Activated naive CD4-positive, alpha-beta T cell treated with anti-CD3 and anti-CD28 coated beads for 36 hours (primary cell): ENCODE results near the gene PITX3. TPM values are rescaled to one million over a fixed set of nuclear protein-coding genes. Genes with fewer than 3 reads are reported as not detected.

Experiments
- CTCF ChIA-PET: fragments of 350-600 bp; sonication (Branson Sonifier 250); formaldehyde crosslinking; loops from one replicate; lab custom pipeline; 2021; ENCODE audit warnings: antibody characterized with exemption; lab: Charles Lee
- DNase-seq: peaks from one replicate; pipeline ENCODE4 v3.0.0-alpha.2; 2020
- H3K27ac Mint-ChIP-seq: one replicate; pipeline ENCODE4 v1.8.0; 2021; ENCODE audit warnings: mild to moderate bottlenecking, mixed read lengths
- H3K27me3 Mint-ChIP-seq: one replicate; pipeline ENCODE4 v1.8.0; 2021; ENCODE audit warnings: low read depth, mixed read lengths
- H3K36me3 Mint-ChIP-seq: one replicate; pipeline ENCODE4 v1.8.0; 2021; ENCODE audit warnings: low read depth, mixed read lengths
- H3K4me1 Mint-ChIP-seq: one replicate; pipeline ENCODE4 v1.8.0; 2021; ENCODE audit warnings: low read depth, mixed read lengths
- H3K4me3 Mint-ChIP-seq: one replicate; pipeline ENCODE4 v1.8.0; 2021; ENCODE audit warnings: mild to moderate bottlenecking, moderate library complexity, mixed read lengths
- H3K9me3 Mint-ChIP-seq: one replicate; pipeline ENCODE4 v1.8.0; 2021; ENCODE audit warnings: mixed read lengths
- intact Hi-C: fragments of 100-400 bp; cut with micrococcal nuclease; formaldehyde crosslinking; loops from one replicate; pipeline ENCODE4 v1.15.1; 2023
- total RNA-seq, 2 experiments: library from RNA; stranded (reverse); gene quantifications; one replicate each; pipeline ENCODE4 v1.2.3, GENCODE V29; 2021

The PITX3 gene
- total RNA-seq, 2 experiments from 2014 or later, result 0.14 TPM; not detected in 1

GRCh38 chr10:102279104-102279503, 37.8 kb upstream of the PITX3 start:
- H3K9me3 Mint-ChIP-seq, result no peaks in the 10 kb centered on the region
- peaks cover 8% of the 10 kb centered on the region for H3K36me3 Mint-ChIP-seq
- intact Hi-C loops, result no loop called here
- H3K4me3 Mint-ChIP-seq, result no peak overlapping the region
- peaks cover 44% of the 10 kb centered on the region for H3K4me1 Mint-ChIP-seq
- no peak overlapping the region for H3K27ac Mint-ChIP-seq
- CTCF ChIA-PET, result interaction anchor here (0.5 kb wide), 1 partner anchor 8 kb away, joined by 3 read pairs; no protein-coding TSS in a partner anchor
- no peaks in the 10 kb centered on the region for H3K27me3 Mint-ChIP-seq
- no peak for DNase-seq

- no peak overlapping the region for H3K27ac Mint-ChIP-seq
- no peaks in the 10 kb centered on the region for H3K9me3 Mint-ChIP-seq
- CTCF ChIA-PET, result no interaction called here
- intact Hi-C loops, result no loop called here
- H3K4me1 Mint-ChIP-seq, result peaks cover 37% of the 10 kb centered on the region
- no peaks in the 10 kb centered on the region for H3K27me3 Mint-ChIP-seq
- no peak for DNase-seq
- H3K4me3 Mint-ChIP-seq, result no peak overlapping the region
- H3K36me3 Mint-ChIP-seq, result peaks cover 4% of the 10 kb centered on the region
Measured at GRCh38 chr10:102275343-102275742, 34.0 kb upstream of the PITX3 start.

GRCh38 chr10:102274062-102274461, 32.8 kb upstream of the PITX3 start:
- Mint-ChIP-seq H3K36me3 (peaks cover 6% of the 10 kb centered on the region), H3K27ac (no peak overlapping the region), H3K9me3 (no peaks in the 10 kb centered on the region), H3K4me3 (no peak overlapping the region), H3K4me1 (peaks cover 32% of the 10 kb centered on the region), H3K27me3 (no peaks in the 10 kb centered on the region)
- DNase-seq, result no peak
- intact Hi-C loops, result no loop called here
- CTCF ChIA-PET, result interaction anchor here (0.6 to 1.7 kb wide), 3 partner anchors 17 to 78 kb away, joined by 3 to 4 read pairs (median 3); no protein-coding TSS in a partner anchor

GRCh38 chr10:102269017-102269416, 27.7 kb upstream of the PITX3 start:
- DNase-seq, result no peak
- H3K4me1 Mint-ChIP-seq, result peaks cover 68% of the 10 kb centered on the region
- H3K9me3 Mint-ChIP-seq, result no peaks in the 10 kb centered on the region
- peak overlapping the region; percentile 87 for H3K27ac Mint-ChIP-seq
- CTCF ChIA-PET, result interaction anchor here (1.9 to 2.5 kb wide), 3 partner anchors 15 to 81 kb away, joined by 5 to 18 read pairs (median 5); no protein-coding TSS in a partner anchor
- H3K4me3 Mint-ChIP-seq, result no peak overlapping the region
- intact Hi-C loops, result no loop called here
- H3K27me3 Mint-ChIP-seq, result no peaks in the 10 kb centered on the region
- H3K36me3 Mint-ChIP-seq, result peaks cover 12% of the 10 kb centered on the region

- no peak for DNase-seq
- intact Hi-C loops, result loop anchor here (1.0 kb wide), 2 partner anchors 73 to 126 kb away; no protein-coding TSS in a partner anchor
- Mint-ChIP-seq H3K27ac (peak overlapping the region; percentile 87), H3K4me1 (peaks cover 65% of the 10 kb centered on the region), H3K36me3 (peaks cover 12% of the 10 kb centered on the region), H3K9me3 (no peaks in the 10 kb centered on the region), H3K4me3 (no peak overlapping the region), H3K27me3 (no peaks in the 10 kb centered on the region)
- CTCF ChIA-PET, result interaction anchor here (0.6 to 2.5 kb wide), 11 partner anchors 9 to 111 kb away, joined by 3 to 18 read pairs (median 3); no protein-coding TSS in a partner anchor
Measured at GRCh38 chr10:102268375-102268888, 27.1 kb upstream of the PITX3 start.

GRCh38 chr10:102267748-102268147, 26.4 kb upstream of the PITX3 start:
- intact Hi-C loops, result loop anchor here (1.0 kb wide), 4 partner anchors 16 to 127 kb away; partner anchors contain the start of gene GBF1
- H3K4me1 Mint-ChIP-seq, result peaks cover 67% of the 10 kb centered on the region

GRCh38 chr10:102266670-102267069, 25.4 kb upstream of the PITX3 start:
- Mint-ChIP-seq H3K27ac (peak overlapping the region; percentile 87), H3K27me3 (no peaks in the 10 kb centered on the region), H3K4me1 (peaks cover 59% of the 10 kb centered on the region), H3K4me3 (no peak overlapping the region), H3K9me3 (no peaks in the 10 kb centered on the region), H3K36me3 (peaks cover 17% of the 10 kb centered on the region)
- CTCF ChIA-PET, result interaction anchor here (0.6 to 1.8 kb wide), 11 partner anchors 11 to 1018 kb away, joined by 3 to 9 read pairs (median 3); no protein-coding TSS in a partner anchor
- no peak for DNase-seq
- intact Hi-C loops, result loop anchor here (1.0 kb wide), 2 partner anchors 17 to 21 kb away; partner anchors contain the start of gene GBF1

More at GRCh38 chr10:102267748-102268147, 26.4 kb upstream of the PITX3 start:
- no peaks in the 10 kb centered on the region for H3K27me3 Mint-ChIP-seq
- no peaks in the 10 kb centered on the region for H3K9me3 Mint-ChIP-seq
- H3K4me3 Mint-ChIP-seq, result no peak overlapping the region
- H3K27ac Mint-ChIP-seq, result peak overlapping the region; percentile 87
- CTCF ChIA-PET, result interaction anchor here (0.6 to 2.3 kb wide), 9 partner anchors 10 to 112 kb away, joined by 3 to 18 read pairs (median 3); no protein-coding TSS in a partner anchor
- peaks cover 12% of the 10 kb centered on the region for H3K36me3 Mint-ChIP-seq
- DNase-seq, result peak; percentile 13

GRCh38 chr10:102264371-102264770, 23.1 kb upstream of the PITX3 start:
- Mint-ChIP-seq H3K27me3 (no peaks in the 10 kb centered on the region), H3K4me3 (no peak overlapping the region), H3K9me3 (no peaks in the 10 kb centered on the region), H3K4me1 (peaks cover 49% of the 10 kb centered on the region), H3K36me3 (peaks cover 29% of the 10 kb centered on the region), H3K27ac (no peak overlapping the region)
- intact Hi-C loops, result no loop called here
- CTCF ChIA-PET, result no interaction called here
- DNase-seq, result no peak

GRCh38 chr10:102262744-102263370, 21.5 kb upstream of the PITX3 start:
- Mint-ChIP-seq H3K36me3 (peaks cover 25% of the 10 kb centered on the region), H3K9me3 (no peaks in the 10 kb centered on the region), H3K27ac (no peak overlapping the region), H3K27me3 (no peaks in the 10 kb centered on the region), H3K4me3 (no peak overlapping the region), H3K4me1 (peaks cover 37% of the 10 kb centered on the region)
- intact Hi-C loops, result no loop called here
- no peak for DNase-seq
- CTCF ChIA-PET, result interaction anchor here (0.6 to 1.3 kb wide), 2 partner anchors 20 to 85 kb away, joined by 3 read pairs; no protein-coding TSS in a partner anchor

GRCh38 chr10:102261842-102262241, 20.5 kb upstream of the PITX3 start:
- no peaks in the 10 kb centered on the region for H3K9me3 Mint-ChIP-seq
- no peaks in the 10 kb centered on the region for H3K27me3 Mint-ChIP-seq
- H3K4me3 Mint-ChIP-seq, result no peak overlapping the region
- H3K27ac Mint-ChIP-seq, result no peak overlapping the region
- DNase-seq, result no peak
- intact Hi-C loops, result no loop called here
- CTCF ChIA-PET, result interaction anchor here (0.7 kb wide), 3 partner anchors 87 to 292 kb away, joined by 3 read pairs; no protein-coding TSS in a partner anchor
- H3K4me1 Mint-ChIP-seq, result peaks cover 27% of the 10 kb centered on the region
- peaks cover 22% of the 10 kb centered on the region for H3K36me3 Mint-ChIP-seq

GRCh38 chr10:102261196-102261595, 19.9 kb upstream of the PITX3 start:
- no peak for DNase-seq
- H3K36me3 Mint-ChIP-seq, result peaks cover 22% of the 10 kb centered on the region
- H3K4me1 Mint-ChIP-seq, result peaks cover 21% of the 10 kb centered on the region
- CTCF ChIA-PET, result interaction anchor here (0.7 kb wide), 2 partner anchors 61 to 87 kb away, joined by 3 read pairs; no protein-coding TSS in a partner anchor
- intact Hi-C loops, result no loop called here
- H3K9me3 Mint-ChIP-seq, result no peaks in the 10 kb centered on the region
- no peak overlapping the region for H3K27ac Mint-ChIP-seq
- no peaks in the 10 kb centered on the region for H3K27me3 Mint-ChIP-seq
- H3K4me3 Mint-ChIP-seq, result no peak overlapping the region

GRCh38 chr10:102255404-102255803, 14.1 kb upstream of the PITX3 start:
- Mint-ChIP-seq H3K4me3 (no peak overlapping the region), H3K9me3 (no peaks in the 10 kb centered on the region), H3K36me3 (peaks cover 10% of the 10 kb centered on the region), H3K27me3 (no peaks in the 10 kb centered on the region), H3K4me1 (peaks cover 14% of the 10 kb centered on the region), H3K27ac (no peak overlapping the region)
- CTCF ChIA-PET, result interaction anchor here (0.7 to 1.6 kb wide), 3 partner anchors 11 to 94 kb away, joined by 3 to 5 read pairs (median 3); no protein-coding TSS in a partner anchor
- no peak for DNase-seq
- intact Hi-C loops, result no loop called here
